ENCODE data around the gene ZCCHC14.

GRCh38 chr16:87465879-87466278, 26.9 kb downstream of the ZCCHC14 start:
- TF ChIP-seq POLR2AphosphoS5 (IDR thresholded peaks at IDR 0.05; ENCODE audit: low read depth, low read length) (no peak), TAF1 (IDR thresholded peaks at IDR 0.05; ENCODE audit: low read depth, low read length) (no peak)
